Common myeloid progenitor, CD34-positive (primary cell): ENCODE results near the gene OTULIN.

Experiments
- CTCF ChIA-PET: fragments of 350-600 bp; sonication (Branson Sonifier 250); formaldehyde crosslinking; loops from one replicate; lab custom pipeline; 2021; ENCODE audit warnings: antibody characterized with exemption; lab: Charles Lee
- POLR2A ChIA-PET: fragments of 350-600 bp; sonication (Branson Sonifier 250); formaldehyde crosslinking; loops from one replicate; lab custom pipeline; 2021; ENCODE audit warnings: antibody characterized with exemption; lab: Charles Lee
- DNase-seq, 3 donors: peaks; one replicate each; pipeline versions ENCODE4 v3.0.0 to v3.0.0-alpha.2; 2013
- H3K27ac ChIP-seq, 2 experiments: 1 replicate in 1 of 2; 2 replicates in 1 of 2; pipeline ENCODE4 v1.7.0; 2013; ENCODE audit warnings: inconsistent platforms in 2 of 2, low read length in 2 of 2, mild to moderate bottlenecking in 2 of 2, low read depth in 1 of 2, moderate library complexity in 1 of 2; ENCODE audit not compliant: severe bottlenecking in 2 of 2, insufficient read depth in 1 of 2, poor library complexity in 1 of 2
- H3K27me3 ChIP-seq, 5 experiments: replicated peaks in 2 of 5; 1 replicate in 3 of 5; 2 replicates in 2 of 5; pipeline versions ENCODE4 v1.6.1 to v1.7.0; 2013; ENCODE audit warnings: low read length in 4 of 5, mild to moderate bottlenecking in 2 of 5, moderate library complexity in 2 of 5, inconsistent platforms in 1 of 5; ENCODE audit not compliant: insufficient read depth in 5 of 5, control insufficient read depth in 4 of 5
- H3K36me3 ChIP-seq, 4 experiments: 1 replicate in 2 of 4; 2 replicates in 2 of 4; pipeline versions ENCODE4 v1.6.1 to v1.7.0; 2013; ENCODE audit warnings: low read length in 3 of 4, control low read depth in 1 of 4, mild to moderate bottlenecking in 1 of 4; ENCODE audit not compliant: control insufficient read depth in 4 of 4, insufficient read depth in 4 of 4
- H3K4me1 ChIP-seq, 4 experiments: 1 replicate in 3 of 4; 2 replicates in 1 of 4; pipeline versions ENCODE4 v1.6.1 to v1.7.1; 2013; ENCODE audit warnings: low read length in 3 of 4, mild to moderate bottlenecking in 3 of 4, control low read depth in 1 of 4, inconsistent platforms in 1 of 4, moderate library complexity in 1 of 4; ENCODE audit not compliant: control insufficient read depth in 4 of 4, insufficient read depth in 4 of 4; ENCODE audit errors: control extremely low read depth in 1 of 4
- H3K4me3 ChIP-seq, 7 experiments: 1 replicate in 4 of 7; 2 replicates in 3 of 7; pipeline versions ENCODE4 v1.5.1 to v1.7.0; 2013; ENCODE audit warnings: mild to moderate bottlenecking in 7 of 7, low read length in 6 of 7, moderate library complexity in 6 of 7, inconsistent platforms in 2 of 7, low read depth in 2 of 7, control low read depth in 1 of 7; ENCODE audit not compliant: insufficient read depth in 4 of 7, control insufficient read depth in 1 of 7; ENCODE audit errors: extremely low read depth in 1 of 7
- H3K9me3 ChIP-seq, 5 experiments: 1 replicate in 4 of 5; 2 replicates in 1 of 5; pipeline versions ENCODE4 v1.6.1 to v1.7.1; 2013; ENCODE audit warnings: low read length in 4 of 5, mild to moderate bottlenecking in 2 of 5, inconsistent platforms in 1 of 5, low read depth in 1 of 5, moderate library complexity in 1 of 5; ENCODE audit not compliant: control insufficient read depth in 4 of 5, insufficient read depth in 2 of 5; ENCODE audit errors: control extremely low read depth in 1 of 5
- WGBS: methylation state at CpG from one replicate; pipeline ENCODE4 v1.1.5; 2013; ENCODE audit not compliant: insufficient coverage; 5-methylcytosine and 5-hydroxymethylcytosine counted together

OTULIN gene

GRCh38 chr5:14742498-14742897, 78.0 kb downstream of the OTULIN start:
- CTCF ChIA-PET = interaction anchor here (1.5 to 1.8 kb wide), 2 partner anchors 16 to 261 kb away, joined by 5 read pairs; no protein-coding TSS in a partner anchor

GRCh38 chr5:14743601-14744295, 79.2 kb downstream of the OTULIN start:
- Histone ChIP-seq H3K36me3 (peaks cover 0 to 34% (median 5%) of the 10 kb centered on the region in 4 experiments), H3K27ac (no peak overlapping the region), H3K4me1 (peaks cover 0 to 5% (median 0%) of the 10 kb centered on the region in 4 experiments), H3K9me3 (no peaks in the 10 kb centered on the region), H3K4me3 (no peak overlapping the region), H3K27me3 (no peaks in the 10 kb centered on the region)
- ChIA-PET CTCF (interaction anchor here (1.5 to 1.8 kb wide), 3 partner anchors 15 to 260 kb away, joined by 3 to 5 read pairs (median 5); no protein-coding TSS in a partner anchor), POLR2A (no interaction called here)
- no peak for DNase-seq
- 97% methylated on average over 5 of the region's 6 CpGs for WGBS

More at GRCh38 chr5:14742498-14742897, 78.0 kb downstream of the OTULIN start:
- peaks cover 0 to 27% (median 4%) of the 10 kb centered on the region in 4 experiments for H3K36me3 ChIP-seq
- no peak for DNase-seq
- H3K27ac ChIP-seq = no peak overlapping the region
- peaks cover 0 to 5% (median 0%) of the 10 kb centered on the region in 4 experiments for H3K4me1 ChIP-seq
- WGBS = 100% methylated on average over 9 of the region's 9 CpGs
- POLR2A ChIA-PET = no interaction called here
- no peaks in the 10 kb centered on the region for H3K9me3 ChIP-seq
- H3K27me3 ChIP-seq = no peaks in the 10 kb centered on the region
- H3K4me3 ChIP-seq = no peak overlapping the region

GRCh38 chr5:14744296-14745187, 80.0 kb downstream of the OTULIN start:
- DNase-seq = no peak
- H3K4me3 ChIP-seq = no peak overlapping the region
- H3K4me1 ChIP-seq = peaks cover 0 to 5% (median 0%) of the 10 kb centered on the region in 4 experiments
- H3K27me3 ChIP-seq = no peaks in the 10 kb centered on the region
- WGBS = 82% methylated on average over 6 of the region's 14 CpGs
- ChIA-PET CTCF (interaction anchor here (1.6 to 1.8 kb wide), 2 partner anchors 16 to 18 kb away, joined by 3 to 5 read pairs; no protein-coding TSS in a partner anchor), POLR2A (no interaction called here)
- H3K27ac ChIP-seq = no peak overlapping the region
- H3K9me3 ChIP-seq = no peaks in the 10 kb centered on the region
- peaks cover 0 to 34% (median 5%) of the 10 kb centered on the region in 4 experiments for H3K36me3 ChIP-seq

GRCh38 chr5:14745188-14745563, 80.7 kb downstream of the OTULIN start:
- WGBS = 100% methylated on average over 2 of the region's 5 CpGs
- CTCF ChIA-PET = no interaction called here
- POLR2A ChIA-PET = no interaction called here

GRCh38 chr5:14745753-14746152, 81.2 kb downstream of the OTULIN start:
- Histone ChIP-seq H3K27ac (no peak overlapping the region), H3K9me3 (no peaks in the 10 kb centered on the region), H3K27me3 (no peaks in the 10 kb centered on the region), H3K4me3 (no peak overlapping the region), H3K36me3 (peaks cover 0 to 39% (median 5%) of the 10 kb centered on the region in 4 experiments), H3K4me1 (peaks cover 0 to 5% (median 0%) of the 10 kb centered on the region in 4 experiments)
- CTCF ChIA-PET = no interaction called here
- 89% methylated on average over 14 of the region's 14 CpGs for WGBS
- no peak for DNase-seq
- POLR2A ChIA-PET = no interaction called here

More at GRCh38 chr5:14745188-14745563, 80.7 kb downstream of the OTULIN start:
- H3K9me3 ChIP-seq = no peaks in the 10 kb centered on the region
- DNase-seq = no peak
- H3K4me3 ChIP-seq = no peak overlapping the region
- H3K27ac ChIP-seq = no peak overlapping the region
- peaks cover 0 to 5% (median 0%) of the 10 kb centered on the region in 4 experiments for H3K4me1 ChIP-seq
- peaks cover 0 to 37% (median 5%) of the 10 kb centered on the region in 4 experiments for H3K36me3 ChIP-seq
- no peaks in the 10 kb centered on the region for H3K27me3 ChIP-seq

- 93% methylated on average over 8 of the region's 12 CpGs for WGBS
- no peak for DNase-seq
- no peak overlapping the region for H3K4me3 ChIP-seq
- peaks cover 0 to 5% (median 0%) of the 10 kb centered on the region in 4 experiments for H3K4me1 ChIP-seq
- H3K36me3 ChIP-seq = peaks cover 0 to 35% (median 8%) of the 10 kb centered on the region in 4 experiments
- ChIA-PET CTCF (interaction anchor here (1.0 to 1.1 kb wide), 2 partner anchors 10 to 245 kb away, joined by 3 read pairs; no protein-coding TSS in a partner anchor), POLR2A (no interaction called here)
- H3K9me3 ChIP-seq = no peaks in the 10 kb centered on the region
- H3K27ac ChIP-seq = no peak overlapping the region
- no peaks in the 10 kb centered on the region for H3K27me3 ChIP-seq
Measured at GRCh38 chr5:14748180-14748900, 83.8 kb downstream of the OTULIN start.
